Frontal cortex (tissue), 4 donors: Measurements from ENCODE around the gene S100B. TPM values are rescaled to one million over a fixed set of nuclear protein-coding genes. Genes with fewer than 3 reads are reported as not detected.
"Not testable (repeated sequence)": the region's sequence is repeated elsewhere in the genome, so short reads cannot be mapped to it uniquely, and the experiment has no call there.

Experiments
- DNase-seq, 2 donors: peaks; one replicate each; pipeline ENCODE4 v3.0.0; 2012; ENCODE audit warnings: low spot score in 2 of 2
- FAIRE-seq: peaks from 2 replicates; lab custom pipeline; 2012; peaks lifted over from hg19 to GRCh38; lab: Jason Lieb, UNC
- total RNA-seq: library from RNA; depleted of rRNA; stranded (reverse); fragments of >200 nt; gene quantifications from one replicate; pipeline ENCODE4 v1.2.3, GENCODE V29; 2014
- donor health status: control.
- donor health status: control.
- donor health status: control.

The S100B gene
- total RNA-seq, 1 donor from 2014 or later, result 6.1 TPM

DNA sequence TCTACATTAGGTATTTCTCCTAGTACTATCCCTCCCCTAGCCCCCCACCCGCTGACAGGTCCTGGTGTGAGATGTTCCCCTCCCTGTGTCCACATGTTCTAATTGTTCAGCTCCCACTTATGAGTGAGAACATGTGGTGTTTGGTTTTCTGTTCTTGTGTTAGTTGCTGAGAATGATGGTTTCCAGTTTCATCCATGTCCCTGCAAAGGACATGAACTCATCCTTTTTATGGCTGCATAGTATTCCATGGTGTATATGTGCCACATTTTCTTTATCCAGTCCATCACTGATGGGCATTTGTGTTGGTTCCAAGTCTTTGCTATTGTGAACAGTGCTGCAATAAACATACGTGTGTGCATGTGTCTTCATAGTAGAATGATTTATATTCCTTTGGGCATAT is 26.0 kb upstream of the S100B start:
- DNase-seq, FAIRE-seq: not testable (repeated sequence)

DNA sequence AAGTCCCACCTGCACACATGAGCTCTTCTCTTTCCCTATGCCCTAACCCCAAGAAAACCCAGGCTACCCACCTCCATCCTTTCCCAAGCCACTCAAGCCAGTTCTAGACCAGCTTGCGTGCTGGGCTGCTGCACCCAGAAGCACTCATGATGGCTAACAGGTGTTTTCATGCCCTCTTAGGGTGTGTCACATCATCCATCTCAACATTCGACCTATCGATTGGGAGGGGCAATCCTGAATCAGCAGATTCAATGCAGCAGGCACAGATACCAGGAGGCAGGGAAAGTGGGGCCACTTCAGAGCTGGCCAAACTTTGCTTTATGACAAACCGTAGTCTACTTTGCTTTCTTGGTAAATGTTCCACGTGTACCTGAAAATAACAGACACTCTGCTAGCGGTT is 24.0 kb upstream of the S100B start:
- no peak for FAIRE-seq

DNA sequence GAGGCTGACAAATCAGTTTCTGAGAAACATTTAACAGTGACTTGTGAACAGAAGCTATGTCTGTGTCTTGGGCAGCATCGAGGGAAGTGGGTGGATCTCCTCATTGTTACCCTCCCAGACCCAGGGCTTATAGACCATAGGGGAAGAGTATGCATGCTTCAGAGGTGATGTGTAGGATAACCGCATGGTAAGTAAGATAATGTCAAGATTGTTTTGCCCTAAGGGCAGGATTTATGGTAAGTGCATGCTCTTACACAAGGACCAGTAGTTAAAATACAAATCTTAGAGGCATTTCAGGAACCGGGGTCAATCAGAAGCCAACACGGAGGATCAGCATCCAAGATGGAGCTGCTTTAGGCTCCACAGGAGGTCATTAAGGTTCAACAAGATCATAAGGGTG is 22.8 kb upstream of the S100B start:
- FAIRE-seq, result no peak
- DNase-seq, result no peak

More for the DNA sequence above, 24.0 kb upstream of the S100B start:
- no peak for DNase-seq

DNA sequence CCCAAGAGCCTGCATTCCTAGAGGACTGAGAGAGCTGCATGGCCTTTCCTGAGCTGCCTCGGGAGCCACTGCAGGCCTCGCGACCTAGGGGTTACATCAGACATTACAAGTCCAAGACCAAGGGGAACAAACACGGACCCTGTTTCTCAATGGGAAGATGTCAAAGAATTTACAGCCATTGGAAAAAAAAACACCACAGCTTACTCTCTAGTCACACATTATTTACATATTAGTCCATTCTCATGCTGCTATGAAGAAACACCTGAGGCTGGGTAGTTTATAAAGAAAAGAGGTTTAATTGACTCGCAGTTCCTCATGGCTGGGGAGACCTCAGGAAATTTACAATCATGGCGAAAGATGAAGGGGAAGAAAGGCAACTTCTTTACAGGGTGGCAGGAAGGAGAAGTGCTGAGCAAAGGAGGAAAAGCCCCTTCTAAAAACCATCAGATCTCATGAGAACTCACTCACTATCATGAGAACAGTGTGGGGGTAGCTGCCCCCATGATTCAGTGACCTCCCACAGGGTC is 22.2 kb upstream of the S100B start:
- no peak for FAIRE-seq
- DNase-seq, result no peak

DNA sequence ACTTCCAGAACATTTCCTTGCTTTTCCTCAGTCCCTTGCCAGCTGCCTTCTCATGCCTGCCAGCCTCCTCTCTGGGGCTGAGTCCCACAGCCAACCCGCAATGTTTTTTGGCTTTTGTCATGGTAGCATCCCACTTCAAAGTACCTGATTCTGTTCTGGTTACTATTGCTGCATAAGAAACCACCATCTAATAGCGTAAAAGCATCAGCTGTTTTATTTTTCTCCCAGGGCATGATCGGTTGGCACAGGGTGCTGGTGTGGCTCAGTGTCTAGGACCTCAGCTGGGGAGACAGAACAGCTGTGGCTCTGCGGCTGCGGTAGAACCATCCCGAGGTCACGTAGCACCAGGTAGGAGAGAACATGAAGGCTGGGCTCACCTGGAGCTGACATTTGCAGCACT is 21.7 kb upstream of the S100B start:
- DNase-seq (no peak), FAIRE-seq (no peak)

DNA sequence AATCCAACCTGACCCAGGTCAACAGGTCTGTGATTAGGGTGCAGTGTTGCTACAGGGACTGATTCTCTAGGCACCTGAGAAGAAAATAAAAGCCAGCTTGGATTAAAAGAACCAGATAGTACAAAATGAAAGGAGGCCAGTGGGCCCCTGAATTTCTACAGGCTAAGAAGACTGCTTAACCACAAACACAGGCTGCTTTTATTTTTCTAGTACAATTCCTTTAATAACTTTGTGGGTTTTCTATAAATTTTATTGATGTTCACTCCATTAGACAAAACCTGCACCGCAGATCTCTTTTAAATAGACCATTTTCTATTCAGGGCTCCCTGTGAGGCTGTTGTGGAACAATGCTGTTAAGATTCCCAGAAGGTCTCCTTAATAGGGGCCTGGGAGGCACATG is 20.9 kb upstream of the S100B start:
- FAIRE-seq, result no peak
- DNase-seq, result no peak

DNA sequence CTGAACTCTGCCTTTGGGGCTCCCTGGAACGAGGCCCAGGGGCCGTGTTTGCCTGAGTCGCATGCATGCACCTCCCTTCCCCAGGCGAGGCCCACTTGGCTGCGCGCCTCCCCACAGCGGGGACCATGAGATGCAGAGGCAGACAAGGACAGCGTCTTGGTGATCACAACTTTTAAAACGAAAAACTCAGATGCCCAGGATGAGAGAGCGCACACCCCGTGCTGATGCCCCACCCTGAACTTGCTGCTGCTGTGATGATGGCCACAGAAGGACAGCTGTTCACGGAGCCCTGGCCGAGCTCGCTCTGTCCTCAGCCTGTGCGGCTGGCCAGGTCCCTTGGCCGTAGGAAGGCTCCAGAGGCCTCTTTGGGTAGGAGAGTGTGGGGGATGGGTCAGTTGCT is 19.2 kb upstream of the S100B start:
- FAIRE-seq, result no peak
- DNase-seq, result no peak

DNA sequence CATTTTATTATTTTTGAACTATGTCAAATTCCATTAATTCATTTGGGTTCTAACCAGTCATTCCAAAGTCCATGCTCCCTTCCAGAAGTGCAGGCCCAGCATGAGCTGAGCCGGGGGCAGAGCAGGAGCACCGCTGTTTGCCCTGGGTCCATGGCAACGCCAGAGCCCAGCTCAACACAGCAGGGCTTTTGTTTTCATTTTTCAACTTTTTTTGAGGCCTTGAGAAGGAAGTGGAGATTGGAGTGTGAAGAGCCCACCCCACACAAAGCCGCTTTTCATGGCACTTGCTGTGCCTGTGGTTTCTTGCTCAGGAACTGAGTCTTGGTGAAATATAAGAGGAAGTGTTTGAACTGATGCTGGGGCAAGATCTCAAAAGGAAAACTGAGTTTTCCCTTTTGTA is 17.3 kb upstream of the S100B start:
- DNase-seq (no peak), FAIRE-seq (no peak)

DNA sequence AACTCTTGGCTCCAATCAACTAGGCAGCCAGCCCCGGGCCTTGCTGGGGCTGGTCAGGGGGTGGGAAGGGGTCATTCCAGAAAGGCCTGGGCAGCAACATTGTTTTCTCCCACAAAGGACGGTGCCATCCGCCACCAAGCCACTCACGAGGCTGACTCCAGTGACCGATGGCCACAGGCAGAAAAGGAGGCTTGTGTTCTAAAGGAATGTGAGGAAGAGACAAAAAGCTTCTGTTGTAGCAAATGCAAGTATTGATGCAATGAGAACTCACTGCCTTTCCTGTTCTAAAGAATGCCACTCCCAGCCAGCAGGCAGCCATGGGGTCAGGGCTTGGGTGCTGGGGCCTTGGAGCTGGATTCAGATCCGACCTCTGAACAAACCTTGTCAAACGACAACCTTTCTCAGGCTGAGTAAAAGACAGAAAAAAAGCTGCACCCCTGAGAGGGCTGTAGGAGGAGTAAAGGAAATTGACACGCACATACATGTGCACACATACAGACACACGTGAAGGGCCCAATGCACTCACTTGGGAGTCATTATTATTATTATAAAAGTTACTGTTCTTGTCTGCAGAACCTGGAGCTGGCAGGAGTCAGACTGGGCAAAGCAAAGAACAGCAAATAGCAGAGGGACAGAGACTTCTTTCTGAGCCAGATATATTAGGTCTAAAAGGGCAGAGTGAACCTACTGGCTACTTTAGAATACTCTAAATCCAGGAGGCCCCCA is 16.7 kb upstream of the S100B start:
- FAIRE-seq, result no peak
- no peak for DNase-seq

DNA sequence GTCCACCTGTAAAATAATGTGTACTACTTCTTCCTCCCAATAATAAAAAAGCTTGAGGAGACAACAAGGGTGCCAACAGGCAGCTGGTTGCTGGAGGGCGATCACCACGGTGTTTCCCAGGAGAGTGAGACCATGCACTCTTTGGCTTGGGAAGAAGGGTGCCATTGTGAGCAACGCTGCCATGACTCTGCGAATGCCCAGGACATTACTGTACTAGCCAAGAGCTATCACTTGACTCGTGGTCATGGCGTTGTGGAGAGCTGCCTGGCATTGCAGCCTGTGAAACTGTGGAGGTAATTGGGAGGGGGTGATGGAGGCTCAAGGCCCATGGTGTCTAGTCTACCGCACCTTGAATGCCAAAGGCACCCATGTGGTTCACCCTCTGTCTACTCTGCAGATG is 16.0 kb upstream of the S100B start:
- no peak for DNase-seq
- no peak for FAIRE-seq

DNA sequence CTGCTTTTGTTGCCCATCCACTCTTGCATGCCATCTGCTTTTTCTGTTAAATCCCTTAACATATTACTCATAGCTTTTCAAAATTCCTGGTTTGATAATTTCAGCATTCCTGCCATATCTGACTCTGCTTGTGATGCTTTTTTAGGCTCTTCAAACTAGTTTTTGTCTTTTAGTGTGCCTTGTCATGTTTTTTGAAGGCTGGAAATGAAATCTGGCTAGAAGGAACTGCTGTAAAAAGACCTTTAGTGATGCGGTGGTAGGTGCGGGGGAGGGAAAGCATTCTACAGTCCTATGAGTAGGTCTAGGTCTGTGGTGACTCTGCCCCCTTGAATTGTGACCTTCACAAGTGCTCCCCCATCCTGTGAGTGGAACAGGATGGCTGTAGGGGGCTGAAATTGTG is 15.0 kb upstream of the S100B start:
- no peak for FAIRE-seq
- no peak for DNase-seq

DNA sequence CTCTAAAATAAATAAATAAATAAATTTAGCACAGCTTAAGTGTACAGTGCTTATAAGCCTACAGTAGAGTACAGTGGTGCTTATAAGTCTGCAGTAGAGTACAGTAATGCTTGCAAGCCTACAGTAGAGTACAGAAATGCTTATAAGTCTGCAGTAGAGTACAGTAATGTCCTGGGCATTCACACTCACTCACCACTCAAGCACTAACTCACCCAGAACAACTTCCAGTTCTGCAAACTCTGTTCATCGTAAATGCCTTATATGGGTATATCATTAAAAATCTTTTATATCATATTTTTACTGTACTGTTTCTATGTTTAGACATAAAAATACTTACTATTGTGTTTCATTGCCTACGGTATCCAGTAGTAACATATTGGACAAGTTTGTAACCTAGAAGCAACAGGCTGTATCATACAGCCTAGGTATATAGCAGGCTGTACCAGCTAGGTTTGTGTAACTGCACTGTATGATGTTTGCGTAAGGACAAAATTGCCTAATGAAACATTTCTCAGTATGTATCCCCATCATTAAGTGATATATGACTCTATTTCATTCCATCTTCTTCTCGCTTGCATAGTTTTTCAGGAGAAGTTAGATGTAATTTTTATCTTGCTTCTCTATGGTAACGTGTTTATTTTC is 14.0 kb upstream of the S100B start:
- no peak for FAIRE-seq
- no peak for DNase-seq

DNA sequence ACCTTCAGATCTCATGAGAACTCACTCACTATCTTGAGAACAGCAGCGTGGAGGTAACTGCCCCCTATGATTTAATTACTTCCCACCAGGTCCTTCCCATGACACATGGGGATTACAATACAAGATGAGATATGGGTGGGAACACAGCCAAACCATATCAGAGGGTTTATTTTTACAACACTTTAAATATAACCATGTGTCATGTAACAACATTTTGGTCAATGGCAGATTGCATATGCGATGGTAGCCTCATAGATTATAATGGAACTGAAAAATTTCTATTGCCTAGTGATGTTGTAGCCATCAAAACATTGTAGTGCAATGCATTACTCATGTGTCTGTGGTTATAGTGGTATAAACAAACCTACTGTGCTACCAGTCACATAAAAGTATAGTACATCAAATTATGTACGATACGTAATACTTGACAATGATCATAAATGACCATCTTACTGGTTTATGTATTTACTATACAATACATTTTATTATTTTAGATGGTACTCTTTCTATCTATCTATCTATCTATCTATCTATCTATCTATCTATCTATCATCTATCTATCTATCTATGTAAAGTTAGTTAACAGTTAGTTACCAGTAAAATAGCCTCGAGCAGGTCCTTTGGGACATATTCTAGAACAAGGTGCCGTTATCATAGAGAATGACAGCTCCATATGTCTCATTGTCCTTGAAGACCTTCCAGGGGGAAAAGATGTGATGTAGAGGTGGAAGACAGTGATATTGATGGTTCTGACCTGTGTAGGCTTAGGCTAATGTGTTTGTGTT is 12.6 kb upstream of the S100B start:
- FAIRE-seq (no peak), DNase-seq (no peak)

DNA sequence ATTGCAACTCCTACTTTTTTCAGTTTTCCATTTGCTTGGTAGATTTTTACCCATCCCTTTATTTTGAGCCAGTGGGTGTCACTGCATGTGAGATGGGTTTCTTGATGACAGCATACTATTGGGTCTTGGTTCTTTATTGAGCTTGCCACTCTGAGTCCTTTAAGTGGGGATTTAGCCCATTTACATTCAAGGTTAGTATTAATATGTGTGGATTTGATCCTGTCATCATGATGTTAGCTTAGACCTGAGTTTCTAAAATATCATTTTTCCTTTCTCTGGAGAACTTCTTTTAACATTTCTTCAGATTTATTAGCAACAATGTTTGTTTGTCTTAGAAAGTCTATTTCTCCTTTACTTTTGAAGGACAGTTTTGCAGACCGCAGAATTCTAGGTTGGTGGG is 11.8 kb upstream of the S100B start:
- DNase-seq (no peak), FAIRE-seq (no peak)

DNA sequence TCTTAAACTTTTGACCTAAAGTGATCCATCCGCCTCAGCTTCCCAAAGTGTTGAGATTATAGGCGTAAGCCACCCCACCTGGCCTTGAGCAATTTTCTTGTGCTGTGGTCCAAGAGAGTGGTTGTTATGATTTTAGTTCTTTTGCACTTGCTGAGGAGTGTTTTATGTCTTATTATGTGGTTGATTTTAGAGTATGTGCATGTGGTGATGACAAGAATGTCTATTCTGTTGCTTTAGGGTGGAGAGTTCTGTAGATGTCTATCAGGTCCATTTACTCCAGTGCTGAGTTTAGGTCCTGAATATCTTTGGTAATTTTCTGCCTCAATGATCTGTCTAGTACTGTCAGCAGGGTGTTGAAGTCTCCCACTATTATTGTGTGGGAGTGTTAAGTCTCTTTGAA is 11.2 kb upstream of the S100B start:
- DNase-seq (no peak), FAIRE-seq (no peak)

DNA sequence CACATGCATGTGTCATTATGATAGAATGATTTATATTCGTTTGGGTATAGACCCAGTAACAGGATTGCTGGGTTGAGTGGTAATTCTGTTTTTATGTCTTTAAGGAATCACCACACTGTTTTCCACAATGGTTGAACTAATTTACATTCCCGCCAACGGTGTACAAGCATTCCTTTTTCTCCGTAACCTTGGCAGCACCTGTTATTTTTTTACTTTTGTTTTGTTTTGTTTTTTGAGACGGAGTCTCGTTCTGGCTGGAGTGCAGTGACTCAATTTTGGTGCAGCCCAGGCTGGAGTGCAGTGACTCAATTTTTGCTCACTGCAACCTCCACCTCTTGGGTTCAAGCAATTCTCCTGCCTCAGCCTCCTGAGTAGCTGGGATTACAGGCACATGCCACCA is 8.5 kb upstream of the S100B start:
- no peak for FAIRE-seq

DNA sequence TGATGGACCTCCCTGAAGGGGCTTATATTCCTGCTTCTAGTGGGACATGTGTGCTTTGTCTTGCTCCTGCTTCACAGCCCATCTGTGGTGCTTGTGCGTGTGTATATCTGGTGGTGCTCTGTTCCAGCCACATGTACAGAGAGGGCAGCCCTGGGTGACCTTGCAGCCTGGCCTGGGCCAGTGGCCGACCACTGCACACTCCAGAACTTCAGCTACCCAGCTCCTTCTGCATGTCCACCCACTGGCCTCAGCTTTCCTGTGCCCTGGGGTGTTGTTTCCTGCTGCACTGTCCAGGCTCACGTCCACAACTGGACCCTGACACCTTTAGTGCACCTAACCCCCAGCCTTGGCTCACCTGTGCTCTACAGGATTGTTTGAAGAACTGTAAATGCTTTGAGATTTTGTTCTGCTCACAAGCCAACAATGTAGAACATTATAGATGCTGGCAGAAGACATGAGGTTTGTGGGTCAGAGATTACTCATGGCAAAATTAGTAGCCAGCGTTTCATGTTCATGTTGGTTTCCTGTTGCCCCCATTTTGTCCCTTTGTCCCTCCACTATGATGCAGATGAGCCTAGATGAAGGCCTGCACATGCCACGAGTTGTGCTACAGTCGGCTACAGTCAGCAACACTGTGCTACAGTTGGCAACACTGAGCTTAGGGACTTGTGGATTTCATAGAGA is 5.3 kb upstream of the S100B start:
- DNase-seq (no peak), FAIRE-seq (no peak)

More for the DNA sequence above, 8.5 kb upstream of the S100B start:
- no peak for DNase-seq

DNA sequence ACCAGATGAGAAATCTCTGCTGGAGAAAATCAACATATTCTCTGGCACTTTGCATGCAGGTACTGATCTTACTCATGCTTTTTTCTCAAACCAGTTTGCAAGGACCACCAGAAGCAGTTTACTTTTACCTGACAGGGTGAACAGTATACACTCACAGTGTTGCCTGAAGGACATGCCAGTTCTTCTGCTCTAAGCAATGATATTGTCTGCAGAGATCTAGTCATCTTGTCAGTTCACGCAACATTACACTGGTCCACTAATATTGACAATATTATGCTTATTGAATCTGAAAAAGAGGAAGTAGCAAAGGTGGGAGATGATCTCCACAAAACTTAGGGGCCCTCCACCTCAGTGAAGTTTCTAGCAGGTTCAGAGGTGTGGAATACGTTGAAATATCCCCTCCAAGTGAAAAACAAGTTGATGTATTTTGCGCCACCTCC is 3.8 kb upstream of the S100B start:
- DNase-seq (no peak), FAIRE-seq (no peak)

DNA sequence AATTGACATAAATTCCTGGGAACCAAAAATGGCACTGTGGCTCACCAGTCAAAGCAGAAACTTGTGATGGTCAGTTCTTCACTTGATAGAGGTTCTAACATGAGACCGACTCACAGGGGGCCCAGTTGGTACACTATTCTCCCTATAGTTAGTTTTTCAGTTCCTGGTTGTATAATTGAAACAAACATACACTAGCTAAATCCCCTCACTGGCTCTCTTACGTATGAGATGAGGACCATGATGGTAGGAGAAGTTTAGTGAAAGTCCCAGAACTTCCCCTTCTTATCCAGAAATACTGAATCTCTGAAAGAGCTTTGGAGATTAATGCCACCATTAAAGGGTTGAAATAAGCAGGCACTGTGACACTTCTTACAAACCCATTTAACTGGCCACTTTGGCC is 2.8 kb upstream of the S100B start:
- DNase-seq, result no peak
- FAIRE-seq, result no peak

DNA sequence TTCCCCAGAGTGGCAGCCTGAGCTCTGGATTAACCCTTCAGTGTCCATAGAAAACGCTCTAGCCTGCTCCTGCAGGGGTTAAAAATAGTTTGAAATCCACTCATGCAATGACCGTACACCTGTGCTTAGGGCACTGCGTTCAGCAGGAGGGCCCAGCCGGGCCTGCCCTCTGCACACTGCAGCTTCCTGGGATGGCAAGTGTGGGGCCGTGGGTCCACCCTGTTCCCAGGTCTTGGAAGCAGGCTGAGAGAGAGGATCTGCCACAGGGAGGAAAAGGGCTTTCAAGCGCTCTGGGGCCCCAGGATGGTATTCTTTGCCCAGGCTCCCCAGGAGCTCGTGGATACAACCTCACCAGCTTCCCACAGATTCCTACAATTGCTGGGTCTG is 1.5 kb upstream of the S100B start:
- FAIRE-seq (no peak), DNase-seq (no peak)
